HepG2 (cell line): Measurements from ENCODE around the gene HMGCS2. TPM values are rescaled to one million over a fixed set of nuclear protein-coding genes. Genes with fewer than 3 reads are reported as not detected.

Experiments
- ATRX ChIP-seq: sonication (generic); formaldehyde crosslinking; IDR thresholded peaks from 2 replicates; pipeline ENCODE4 v1.4.0; 2020; ENCODE audit warnings: missing genetic modification reagents, borderline replicate concordance
- IKZF5 ChIP-seq: IDR thresholded peaks from 2 replicates; pipeline ENCODE4 v1.6.1; 2018; ENCODE audit warnings: missing genetic modification reagents, mild to moderate bottlenecking, missing compliant biosample characterization
- PRDM15 ChIP-seq: sonication (generic); formaldehyde crosslinking; IDR thresholded peaks from 2 replicates; pipeline ENCODE4 v1.4.0; 2020; ENCODE audit warnings: missing genetic modification reagents
- SALL1 ChIP-seq: sonication (generic); formaldehyde crosslinking; IDR thresholded peaks from 2 replicates; pipeline ENCODE4 v1.8.0; 2022; ENCODE audit warnings: mild to moderate bottlenecking, missing genetic modification reagents
- ZBTB10 ChIP-seq: sonication (generic); formaldehyde crosslinking; IDR thresholded peaks from 2 replicates; pipeline ENCODE4 v1.4.0; 2020; ENCODE audit warnings: missing genetic modification reagents, borderline replicate concordance
- ZNF431 ChIP-seq: sonication (generic); formaldehyde crosslinking; IDR thresholded peaks from 2 replicates; pipeline ENCODE4 v1.9.0; 2022; ENCODE audit warnings: missing genetic modification reagents, low read depth, mild to moderate bottlenecking, borderline replicate concordance
- ZNF441 ChIP-seq: sonication (generic); formaldehyde crosslinking; IDR thresholded peaks from 2 replicates; pipeline ENCODE4 v1.7.0; 2021; ENCODE audit warnings: missing genetic modification reagents, borderline replicate concordance
- ZNF557 ChIP-seq: sonication (generic); formaldehyde crosslinking; IDR thresholded peaks from 2 replicates; pipeline ENCODE4 v1.4.0; 2020; ENCODE audit warnings: missing genetic modification reagents
- ZNF598 ChIP-seq: sonication (generic); formaldehyde crosslinking; IDR thresholded peaks from 2 replicates; pipeline ENCODE4 v1.5.1; 2020; ENCODE audit warnings: mild to moderate bottlenecking, missing genetic modification reagents, borderline replicate concordance
- ZSCAN31 ChIP-seq: sonication (generic); formaldehyde crosslinking; IDR thresholded peaks from 2 replicates; pipeline ENCODE4 v1.5.0; 2020; ENCODE audit warnings: low read depth, mild to moderate bottlenecking, missing genetic modification reagents
- polyA plus RNA-seq, 8 experiments: library from polyadenylated mRNA; depleted of rRNA in 3 of 8; stranded (reverse) in 7 of 8; unstranded in 1 of 8; fragments of >200 nt; fragmentation: Illumina TruSeq in 4 of 8; extraction: Trizol in 4 of 8; gene quantifications; 2 replicates each; pipeline versions ENCODE4 v1.2.1 to v1.2.3, GENCODE V29; 2011 to 2016; ENCODE audit warnings: low read depth in 4 of 8, missing spikeins in 1 of 8, mixed read lengths in 1 of 8; ENCODE audit not compliant: insufficient read depth in 1 of 8
- total RNA-seq, 5 experiments: library from RNA; depleted of rRNA; stranded (reverse); fragments of >200 nt; fragmentation: Illumina TruSeq; extraction: Trizol; gene quantifications; 2 replicates each; pipeline ENCODE4 v1.2.3, GENCODE V29; 2016; ENCODE audit warnings: low read depth in 1 of 5
- TF ChIP-seq, protein P1 (sequence below): sonication (generic); formaldehyde crosslinking; conservative IDR thresholded peaks from 2 replicates; pipeline ENCODE4 v1.8.0; 2022; ENCODE audit warnings: low read depth, missing genetic modification reagents
- TF ChIP-seq, protein P2 (sequence below): sonication (generic); formaldehyde crosslinking; conservative IDR thresholded peaks from 2 replicates; pipeline ENCODE4 v1.4.0; 2020; ENCODE audit warnings: mild to moderate bottlenecking, missing genetic modification reagents, moderate library complexity
- TF ChIP-seq, protein P3 (sequence below): sonication (generic); formaldehyde crosslinking; IDR thresholded peaks from 2 replicates; pipeline ENCODE4 v1.8.1; 2022; ENCODE audit warnings: low read depth, mild to moderate bottlenecking, missing genetic modification reagents

Gene HMGCS2
- total and polyA plus RNA-seq, 2 of the 13 experiments (the other 11 are each of a cell fraction or from before 2014, with no cell fraction given) = 0.44 to 1.5 TPM

GRCh38 chr1:119805247-119805646 is 36.5 kb upstream of the HMGCS2 start (continued):
- no peak for TF ChIP-seq PRDM15 (CRISPR knock-in tag)
- no peak for TF ChIP-seq IKZF5 (CRISPR knock-in tag)
- TF ChIP-seq SALL1 = peak; percentile 65
- no peak for TF ChIP-seq ZNF598 (CRISPR knock-in tag)
- no peak for TF ChIP-seq ZNF431
- TF ChIP-seq ATRX (CRISPR knock-in tag) = no peak
- TF ChIP-seq ZSCAN31 (CRISPR knock-in tag) = 0 out of 2 replicates have a peak, but pooled peaks have one; percentile 33
- TF ChIP-seq ZNF557 = no peak
- TF ChIP-seq, protein P1, sequence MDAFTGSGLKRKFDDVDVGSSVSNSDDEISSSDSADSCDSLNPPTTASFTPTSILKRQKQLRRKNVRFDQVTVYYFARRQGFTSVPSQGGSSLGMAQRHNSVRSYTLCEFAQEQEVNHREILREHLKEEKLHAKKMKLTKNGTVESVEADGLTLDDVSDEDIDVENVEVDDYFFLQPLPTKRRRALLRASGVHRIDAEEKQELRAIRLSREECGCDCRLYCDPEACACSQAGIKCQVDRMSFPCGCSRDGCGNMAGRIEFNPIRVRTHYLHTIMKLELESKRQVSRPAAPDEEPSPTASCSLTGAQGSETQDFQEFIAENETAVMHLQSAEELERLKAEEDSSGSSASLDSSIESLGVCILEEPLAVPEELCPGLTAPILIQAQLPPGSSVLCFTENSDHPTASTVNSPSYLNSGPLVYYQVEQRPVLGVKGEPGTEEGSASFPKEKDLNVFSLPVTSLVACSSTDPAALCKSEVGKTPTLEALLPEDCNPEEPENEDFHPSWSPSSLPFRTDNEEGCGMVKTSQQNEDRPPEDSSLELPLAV (CRISPR knock-in tag) = no peak
- TF ChIP-seq, protein P2, sequence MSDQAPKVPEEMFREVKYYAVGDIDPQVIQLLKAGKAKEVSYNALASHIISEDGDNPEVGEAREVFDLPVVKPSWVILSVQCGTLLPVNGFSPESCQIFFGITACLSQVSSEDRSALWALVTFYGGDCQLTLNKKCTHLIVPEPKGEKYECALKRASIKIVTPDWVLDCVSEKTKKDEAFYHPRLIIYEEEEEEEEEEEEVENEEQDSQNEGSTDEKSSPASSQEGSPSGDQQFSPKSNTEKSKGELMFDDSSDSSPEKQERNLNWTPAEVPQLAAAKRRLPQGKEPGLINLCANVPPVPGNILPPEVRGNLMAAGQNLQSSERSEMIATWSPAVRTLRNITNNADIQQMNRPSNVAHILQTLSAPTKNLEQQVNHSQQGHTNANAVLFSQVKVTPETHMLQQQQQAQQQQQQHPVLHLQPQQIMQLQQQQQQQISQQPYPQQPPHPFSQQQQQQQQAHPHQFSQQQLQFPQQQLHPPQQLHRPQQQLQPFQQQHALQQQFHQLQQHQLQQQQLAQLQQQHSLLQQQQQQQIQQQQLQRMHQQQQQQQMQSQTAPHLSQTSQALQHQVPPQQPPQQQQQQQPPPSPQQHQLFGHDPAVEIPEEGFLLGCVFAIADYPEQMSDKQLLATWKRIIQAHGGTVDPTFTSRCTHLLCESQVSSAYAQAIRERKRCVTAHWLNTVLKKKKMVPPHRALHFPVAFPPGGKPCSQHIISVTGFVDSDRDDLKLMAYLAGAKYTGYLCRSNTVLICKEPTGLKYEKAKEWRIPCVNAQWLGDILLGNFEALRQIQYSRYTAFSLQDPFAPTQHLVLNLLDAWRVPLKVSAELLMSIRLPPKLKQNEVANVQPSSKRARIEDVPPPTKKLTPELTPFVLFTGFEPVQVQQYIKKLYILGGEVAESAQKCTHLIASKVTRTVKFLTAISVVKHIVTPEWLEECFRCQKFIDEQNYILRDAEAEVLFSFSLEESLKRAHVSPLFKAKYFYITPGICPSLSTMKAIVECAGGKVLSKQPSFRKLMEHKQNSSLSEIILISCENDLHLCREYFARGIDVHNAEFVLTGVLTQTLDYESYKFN (CRISPR knock-in tag) = peak; percentile 52
- TF ChIP-seq ZNF441 (CRISPR knock-in tag) = no peak
- TF ChIP-seq ZBTB10 (CRISPR knock-in tag) = no peak
- TF ChIP-seq, protein P3, sequence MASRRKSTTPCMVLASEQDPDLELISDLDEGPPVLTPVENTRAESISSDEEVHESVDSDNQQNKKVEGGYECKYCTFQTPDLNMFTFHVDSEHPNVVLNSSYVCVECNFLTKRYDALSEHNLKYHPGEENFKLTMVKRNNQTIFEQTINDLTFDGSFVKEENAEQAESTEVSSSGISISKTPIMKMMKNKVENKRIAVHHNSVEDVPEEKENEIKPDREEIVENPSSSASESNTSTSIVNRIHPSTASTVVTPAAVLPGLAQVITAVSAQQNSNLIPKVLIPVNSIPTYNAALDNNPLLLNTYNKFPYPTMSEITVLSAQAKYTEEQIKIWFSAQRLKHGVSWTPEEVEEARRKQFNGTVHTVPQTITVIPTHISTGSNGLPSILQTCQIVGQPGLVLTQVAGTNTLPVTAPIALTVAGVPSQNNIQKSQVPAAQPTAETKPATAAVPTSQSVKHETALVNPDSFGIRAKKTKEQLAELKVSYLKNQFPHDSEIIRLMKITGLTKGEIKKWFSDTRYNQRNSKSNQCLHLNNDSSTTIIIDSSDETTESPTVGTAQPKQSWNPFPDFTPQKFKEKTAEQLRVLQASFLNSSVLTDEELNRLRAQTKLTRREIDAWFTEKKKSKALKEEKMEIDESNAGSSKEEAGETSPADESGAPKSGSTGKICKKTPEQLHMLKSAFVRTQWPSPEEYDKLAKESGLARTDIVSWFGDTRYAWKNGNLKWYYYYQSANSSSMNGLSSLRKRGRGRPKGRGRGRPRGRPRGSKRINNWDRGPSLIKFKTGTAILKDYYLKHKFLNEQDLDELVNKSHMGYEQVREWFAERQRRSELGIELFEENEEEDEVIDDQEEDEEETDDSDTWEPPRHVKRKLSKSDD = no peak
